HG02588 (cell line): ENCODE data around the gene LGALS14.
"Not testable (repeated sequence)": the region's sequence is repeated elsewhere in the genome, so short reads cannot be mapped to it uniquely, and the experiment has no call there.

Experiments
- ATAC-seq: cut with Tn5 transposase; IDR thresholded peaks from one replicate; pipeline ENCODE4 v1.9.1; 2021; ENCODE audit warnings: mild to moderate bottlenecking, moderate library complexity; ENCODE audit not compliant: unreplicated experiment

Gene LGALS14

GRCh38 chr19:39692822-39693221 is 11.5 kb upstream of the LGALS14 start:
- ATAC-seq, result no peak

GRCh38 chr19:39695759-39696158 is 8.5 kb upstream of the LGALS14 start:
- ATAC-seq, result no peak

- no peak for ATAC-seq
Measured at GRCh38 chr19:39696387-39696786, 7.9 kb upstream of the LGALS14 start.

GRCh38 chr19:39698535-39698934 is 5.7 kb upstream of the LGALS14 start:
- no peak for ATAC-seq

GRCh38 chr19:39701291-39701690 is 3.0 kb upstream of the LGALS14 start:
- no peak for ATAC-seq

GRCh38 chr19:39705578-39706188 is 1.4 kb downstream of the LGALS14 start:
- ATAC-seq, result no peak

- no peak for ATAC-seq
Measured at GRCh38 chr19:39708594-39708993, 4.3 kb downstream of the LGALS14 start.

- no peak for ATAC-seq
Measured at GRCh38 chr19:39709026-39709872, 5.0 kb downstream of the LGALS14 start.

- no peak for ATAC-seq
Measured at GRCh38 chr19:39710333-39710890, 6.1 kb downstream of the LGALS14 start.

GRCh38 chr19:39720144-39720543 is 15.9 kb downstream of the LGALS14 start:
- not testable (repeated sequence) for ATAC-seq

GRCh38 chr19:39725995-39726394 is 21.7 kb downstream of the LGALS14 start:
- ATAC-seq, result no peak

GRCh38 chr19:39727070-39727800 is 23.0 kb downstream of the LGALS14 start:
- no peak for ATAC-seq

- no peak for ATAC-seq
Measured at GRCh38 chr19:39728040-39728439, 23.8 kb downstream of the LGALS14 start.

GRCh38 chr19:39729594-39729993 is 25.3 kb downstream of the LGALS14 start:
- ATAC-seq, result no peak

- ATAC-seq, result no peak
Measured at GRCh38 chr19:39731685-39732084, 27.4 kb downstream of the LGALS14 start.

- ATAC-seq, result no peak
Measured at GRCh38 chr19:39733841-39734240, 29.6 kb downstream of the LGALS14 start.

- no peak for ATAC-seq
Measured at GRCh38 chr19:39735688-39736087, 31.4 kb downstream of the LGALS14 start.

GRCh38 chr19:39736088-39736487 is 31.8 kb downstream of the LGALS14 start:
- no peak for ATAC-seq

- no peak for ATAC-seq
Measured at GRCh38 chr19:39737351-39737750, 33.1 kb downstream of the LGALS14 start.

- ATAC-seq, result no peak
Measured at GRCh38 chr19:39737891-39738290, 33.6 kb downstream of the LGALS14 start, which contains the start of gene CLC. Gene CLC (minus strand): TSS chr19:39738029. CDS start chr19:39737952, 77 bp downstream.

GRCh38 chr19:39738814-39739213 is 34.5 kb downstream of the LGALS14 start:
- ATAC-seq, result no peak
